Activated CD8-positive, alpha-beta memory T cell treated with anti-CD3 and anti-CD28 coated beads, Interleukin-2, amount 10 ng/mL, durations not matched to agents 7 days and 5 days (primary cell): ENCODE results near the gene ADISSP. TPM values are rescaled to one million over a fixed set of nuclear protein-coding genes. Genes with fewer than 3 reads are reported as not detected.
A peak's percentile ranks its signal among the peaks of the same experiment; 100 is the strongest.

Experiments
- ATAC-seq: fragments of 150-1000 bp; cut with Tn5 transposase; one replicate; pipeline ENCODE4 v1.10.0; 2021; ENCODE audit warnings: moderate library complexity
- CTCF ChIA-PET: fragments of 350-600 bp; sonication (Branson Sonifier 250); formaldehyde crosslinking; loops from one replicate; lab custom pipeline; 2021; ENCODE audit warnings: antibody characterized with exemption; lab: Charles Lee
- DNase-seq: peaks from one replicate; pipeline ENCODE4 v3.0.0-alpha.2; 2020
- H3K27ac Mint-ChIP-seq: one replicate; pipeline ENCODE4 v1.8.0; 2021; ENCODE audit warnings: mild to moderate bottlenecking, mixed read lengths
- H3K27me3 Mint-ChIP-seq: one replicate; pipeline ENCODE4 v1.8.0; 2021; ENCODE audit warnings: mixed read lengths
- H3K36me3 Mint-ChIP-seq: one replicate; pipeline ENCODE4 v1.8.0; 2021; ENCODE audit warnings: mild to moderate bottlenecking, mixed read lengths
- H3K4me1 Mint-ChIP-seq: one replicate; pipeline ENCODE4 v1.8.0; 2021; ENCODE audit warnings: mixed read lengths
- H3K4me3 Mint-ChIP-seq: one replicate; pipeline ENCODE4 v1.8.0; 2021; ENCODE audit warnings: mild to moderate bottlenecking, moderate library complexity, mixed read lengths
- H3K9me3 Mint-ChIP-seq: one replicate; pipeline ENCODE4 v1.8.0; 2022; ENCODE audit warnings: low read depth, mixed read lengths
- total RNA-seq, 2 experiments: library from RNA; stranded (reverse); gene quantifications; one replicate each; pipeline ENCODE4 v1.2.3, GENCODE V29; 2021

ADISSP gene
- total RNA-seq: 10 to 100 TPM; 32.5 to 37.0 TPM

- peak within 1 kb of the TSS; percentile 84 for H3K4me3 Mint-ChIP-seq
- H3K36me3 Mint-ChIP-seq: no peaks in the 10 kb centered on the region
- H3K27ac Mint-ChIP-seq: peak within 1 kb of the TSS; percentile 88
- H3K9me3 Mint-ChIP-seq: no peaks in the 10 kb centered on the region
- CTCF ChIA-PET: interaction anchor here (0.8 to 8.0 kb wide), 25 partner anchors 8 to 324 kb away, joined by 3 to 80 read pairs (median 4); partner anchors contain the start of genes AP5S1, CENPB and SPEF1
- peaks cover 23% of the 10 kb centered on the region for H3K4me1 Mint-ChIP-seq
- H3K27me3 Mint-ChIP-seq: peaks cover 9% of the 10 kb centered on the region
- peak; percentile 94 for ATAC-seq
- peak; percentile 99 for DNase-seq
Measured at GRCh38 chr20:3767427-3768341, at the start of gene ADISSP. TSS of gene ADISSP (minus strand) at chr20:3767753. CDS start at chr20:3760100, 7,653 bp downstream.

- H3K36me3 Mint-ChIP-seq: peaks cover 3% of the 10 kb centered on the region
- no peaks in the 10 kb centered on the region for H3K9me3 Mint-ChIP-seq
- H3K27ac Mint-ChIP-seq: peak overlapping the region; percentile 93
- H3K4me3 Mint-ChIP-seq: peak overlapping the region; percentile 58
- ATAC-seq (peak; percentile 22), DNase-seq (peak; percentile 87)
- CTCF ChIA-PET: interaction anchor here (1.0 to 6.4 kb wide), 6 partner anchors 15 to 257 kb away, joined by 3 to 51 read pairs (median 3); partner anchors contain the start of gene CDC25B
- no peaks in the 10 kb centered on the region for H3K27me3 Mint-ChIP-seq
- H3K4me1 Mint-ChIP-seq: peaks cover 77% of the 10 kb centered on the region
Measured at GRCh38 chr20:3815703-3816315, 48.3 kb upstream of the ADISSP start.

DNA sequence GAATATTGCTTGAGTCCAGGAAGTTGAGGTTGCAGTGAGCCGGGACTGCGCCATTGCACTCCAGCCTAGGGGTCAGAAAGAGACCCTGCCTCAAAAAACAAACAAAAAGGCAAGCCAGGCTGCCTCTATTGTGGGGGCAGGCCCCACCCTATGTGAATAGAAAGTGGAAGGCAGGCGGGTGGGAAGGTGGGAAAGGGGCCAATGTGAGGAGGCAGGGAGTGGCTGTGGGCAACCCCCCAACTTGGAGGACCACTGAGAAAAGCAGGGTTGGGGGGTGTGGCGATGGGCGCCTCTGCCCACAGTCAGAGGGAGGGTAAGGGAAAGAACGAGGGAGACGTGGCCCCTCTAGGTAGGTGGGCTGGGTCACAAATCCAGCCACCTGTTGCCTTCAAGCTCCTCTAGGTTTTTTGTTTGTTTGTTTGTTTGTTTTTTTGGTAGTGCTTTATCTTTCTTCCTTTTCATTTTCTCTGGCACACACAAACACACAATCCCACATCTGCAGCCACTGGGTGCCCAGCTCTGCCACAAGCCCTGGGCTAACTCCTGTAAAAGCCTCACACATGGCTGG, 47.5 kb upstream of the ADISSP start:
- H3K36me3 Mint-ChIP-seq: peaks cover 3% of the 10 kb centered on the region
- DNase-seq (no peak), ATAC-seq (no peak)
- H3K4me1 Mint-ChIP-seq: peaks cover 84% of the 10 kb centered on the region
- H3K9me3 Mint-ChIP-seq: no peaks in the 10 kb centered on the region
- no peaks in the 10 kb centered on the region for H3K27me3 Mint-ChIP-seq
- CTCF ChIA-PET: interaction anchor here (0.7 to 6.4 kb wide), 4 partner anchors 14 to 47 kb away, joined by 3 to 51 read pairs (median 10); partner anchors contain the start of genes ADISSP and CDC25B
- no peak overlapping the region for H3K4me3 Mint-ChIP-seq
- H3K27ac Mint-ChIP-seq: peak overlapping the region; percentile 93

DNA sequence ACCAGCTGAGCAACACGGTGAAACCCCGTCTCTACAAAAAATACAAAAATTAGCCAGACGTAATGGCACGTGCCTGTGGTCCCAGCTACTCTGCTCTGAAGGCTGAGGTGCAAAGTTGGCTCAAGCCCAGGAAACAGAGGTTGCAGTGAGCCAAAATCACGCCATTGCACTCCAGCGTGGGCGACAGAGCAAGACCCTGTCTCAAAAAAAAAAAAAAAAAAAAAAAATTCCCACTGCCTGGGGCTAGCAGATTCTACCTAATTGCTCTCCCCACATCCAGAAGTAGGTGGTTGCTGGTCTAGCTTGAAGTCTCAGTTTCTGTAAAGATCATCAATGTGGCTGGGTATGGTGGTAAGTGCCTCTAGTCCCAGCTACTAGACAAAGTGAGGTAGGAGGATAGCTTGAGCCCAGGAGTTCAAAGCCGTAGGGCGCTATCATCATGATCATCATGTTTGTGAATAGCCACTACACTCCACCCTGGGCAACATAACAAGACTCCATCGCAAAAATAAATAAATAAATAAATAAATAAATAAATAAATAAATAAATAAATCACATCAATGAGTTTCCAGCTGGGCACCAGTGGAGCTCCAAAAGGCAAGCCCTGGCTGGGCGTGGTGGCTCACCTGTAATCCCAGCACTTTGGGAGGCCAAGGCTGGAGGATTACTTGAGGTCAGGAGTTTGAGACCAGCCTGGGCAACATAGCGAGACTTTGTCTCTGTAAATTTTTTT, 46.5 kb upstream of the ADISSP start:
- ATAC-seq: no peak
- peak overlapping the region; percentile 98 for H3K27ac Mint-ChIP-seq
- H3K27me3 Mint-ChIP-seq: no peaks in the 10 kb centered on the region
- no peaks in the 10 kb centered on the region for H3K9me3 Mint-ChIP-seq
- H3K36me3 Mint-ChIP-seq: peaks cover 3% of the 10 kb centered on the region
- CTCF ChIA-PET: interaction anchor here (0.8 to 3.4 kb wide), 5 partner anchors 14 to 79 kb away, joined by 3 to 16 read pairs (median 3); partner anchors contain the start of gene CDC25B
- no peak overlapping the region for H3K4me3 Mint-ChIP-seq
- H3K4me1 Mint-ChIP-seq: peaks cover 77% of the 10 kb centered on the region
- DNase-seq: peak; percentile 53

DNA sequence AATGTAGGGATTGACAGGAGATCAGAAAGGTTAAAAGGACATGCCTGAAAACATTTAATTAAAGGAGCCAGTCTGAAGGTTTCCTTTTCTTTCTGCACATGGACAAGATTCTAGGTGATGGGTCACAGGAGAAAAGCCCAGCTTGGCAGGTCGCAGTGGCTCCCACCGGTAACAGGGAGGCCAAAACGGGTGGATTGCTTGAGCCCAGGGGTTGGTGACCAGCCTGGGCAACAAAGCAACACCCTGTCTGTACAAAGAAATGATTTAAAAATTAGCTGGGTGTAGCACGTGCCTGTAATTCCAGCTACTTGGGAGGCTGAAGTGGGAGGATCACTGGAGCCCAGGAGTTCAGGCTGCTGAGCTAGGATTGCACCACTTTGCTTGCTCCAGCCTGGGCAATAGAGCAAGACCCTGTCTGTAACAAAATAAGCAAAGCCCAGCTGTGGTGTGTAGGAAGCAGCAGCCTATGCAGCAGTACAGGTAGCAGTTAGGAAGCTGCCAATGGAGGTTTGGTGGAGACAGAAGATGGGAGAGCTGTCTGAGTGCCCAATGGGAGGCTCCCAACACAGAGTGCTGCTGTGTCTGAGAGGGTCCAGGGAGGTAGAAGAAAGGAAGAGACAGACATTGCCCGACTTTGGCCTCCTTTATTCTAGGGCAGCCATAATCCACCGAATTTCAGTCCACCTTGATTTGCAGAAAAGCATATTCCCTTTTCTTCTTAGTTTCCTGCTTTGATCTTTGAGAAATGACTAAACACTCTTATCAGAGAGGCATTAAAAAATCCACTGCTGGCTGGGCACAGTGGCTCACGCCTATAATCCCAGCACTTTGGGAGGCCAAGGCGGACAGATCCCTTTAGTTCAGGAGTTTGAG, 45.7 kb upstream of the ADISSP start:
- Mint-ChIP-seq H3K9me3 (no peaks in the 10 kb centered on the region), H3K36me3 (peaks cover 3% of the 10 kb centered on the region), H3K4me1 (peaks cover 70% of the 10 kb centered on the region), H3K27ac (peak overlapping the region; percentile 98), H3K27me3 (no peaks in the 10 kb centered on the region), H3K4me3 (no peak overlapping the region)
- ATAC-seq: no peak
- DNase-seq: no peak
- CTCF ChIA-PET: interaction anchor here (0.8 to 3.4 kb wide), 5 partner anchors 13 to 80 kb away, joined by 3 to 16 read pairs (median 3); partner anchors contain the start of gene CDC25B

GRCh38 chr20:3812259-3812681, 44.7 kb upstream of the ADISSP start:
- CTCF ChIA-PET: interaction anchor here (1.0 to 3.4 kb wide), 2 partner anchors 9 to 17 kb away, joined by 10 to 16 read pairs; partner anchors contain the start of genes AP5S1 and CDC25B
- H3K36me3 Mint-ChIP-seq: peaks cover 3% of the 10 kb centered on the region
- peak overlapping the region; percentile 69 for H3K4me3 Mint-ChIP-seq
- H3K9me3 Mint-ChIP-seq: no peaks in the 10 kb centered on the region
- peaks cover 69% of the 10 kb centered on the region for H3K4me1 Mint-ChIP-seq
- DNase-seq (no peak), ATAC-seq (no peak)
- no peaks in the 10 kb centered on the region for H3K27me3 Mint-ChIP-seq
- H3K27ac Mint-ChIP-seq: peak overlapping the region; percentile 98

GRCh38 chr20:3811467-3812258, 44.1 kb upstream of the ADISSP start:
- no peaks in the 10 kb centered on the region for H3K27me3 Mint-ChIP-seq
- H3K4me3 Mint-ChIP-seq: peak overlapping the region; percentile 69
- H3K36me3 Mint-ChIP-seq: peaks cover 5% of the 10 kb centered on the region
- H3K4me1 Mint-ChIP-seq: peaks cover 71% of the 10 kb centered on the region
- peak overlapping the region; percentile 98 for H3K27ac Mint-ChIP-seq
- H3K9me3 Mint-ChIP-seq: no peaks in the 10 kb centered on the region
- DNase-seq: peak; percentile 93
- ATAC-seq: peak; percentile 80
- CTCF ChIA-PET: interaction anchor here (0.8 to 3.4 kb wide), 8 partner anchors 8 to 54 kb away, joined by 3 to 16 read pairs (median 5); partner anchors contain the start of genes AP5S1 and CDC25B

GRCh38 chr20:3808544-3808943, 41.0 kb upstream of the ADISSP start:
- Mint-ChIP-seq H3K4me1 (peaks cover 65% of the 10 kb centered on the region), H3K36me3 (peaks cover 31% of the 10 kb centered on the region), H3K27me3 (no peaks in the 10 kb centered on the region), H3K27ac (no peak overlapping the region), H3K4me3 (no peak overlapping the region), H3K9me3 (no peaks in the 10 kb centered on the region)
- CTCF ChIA-PET: no interaction called here
- ATAC-seq: no peak
- no peak for DNase-seq

DNA sequence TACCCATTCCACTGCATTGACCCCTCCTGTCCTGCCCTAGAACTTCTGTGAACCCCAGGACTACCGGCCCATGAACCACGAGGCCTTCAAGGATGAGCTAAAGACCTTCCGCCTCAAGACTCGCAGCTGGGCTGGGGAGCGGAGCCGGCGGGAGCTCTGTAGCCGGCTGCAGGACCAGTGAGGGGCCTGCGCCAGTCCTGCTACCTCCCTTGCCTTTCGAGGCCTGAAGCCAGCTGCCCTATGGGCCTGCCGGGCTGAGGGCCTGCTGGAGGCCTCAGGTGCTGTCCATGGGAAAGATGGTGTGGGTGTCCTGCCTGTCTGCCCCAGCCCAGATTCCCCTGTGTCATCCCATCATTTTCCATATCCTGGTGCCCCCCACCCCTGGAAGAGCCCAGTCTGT, 37.2 kb upstream of the ADISSP start:
- H3K4me3 Mint-ChIP-seq: no peak overlapping the region
- CTCF ChIA-PET: interaction anchor here (1.3 kb wide), 1 partner anchor 17 kb away, joined by 3 read pairs; no protein-coding TSS in a partner anchor
- no peaks in the 10 kb centered on the region for H3K27me3 Mint-ChIP-seq
- ATAC-seq (no peak), DNase-seq (no peak)
- H3K27ac Mint-ChIP-seq: peak overlapping the region; percentile 1
- peaks cover 52% of the 10 kb centered on the region for H3K4me1 Mint-ChIP-seq
- H3K36me3 Mint-ChIP-seq: peaks cover 62% of the 10 kb centered on the region
- H3K9me3 Mint-ChIP-seq: no peaks in the 10 kb centered on the region

GRCh38 chr20:3804254-3804751, 36.8 kb upstream of the ADISSP start:
- DNase-seq (no peak), ATAC-seq (no peak)
- Mint-ChIP-seq H3K36me3 (peaks cover 66% of the 10 kb centered on the region), H3K27ac (peak overlapping the region; percentile 2), H3K4me3 (no peak overlapping the region), H3K9me3 (no peaks in the 10 kb centered on the region), H3K27me3 (no peaks in the 10 kb centered on the region), H3K4me1 (peaks cover 57% of the 10 kb centered on the region)
- CTCF ChIA-PET: interaction anchor here (1.3 kb wide), 1 partner anchor 17 kb away, joined by 3 read pairs; no protein-coding TSS in a partner anchor

DNA sequence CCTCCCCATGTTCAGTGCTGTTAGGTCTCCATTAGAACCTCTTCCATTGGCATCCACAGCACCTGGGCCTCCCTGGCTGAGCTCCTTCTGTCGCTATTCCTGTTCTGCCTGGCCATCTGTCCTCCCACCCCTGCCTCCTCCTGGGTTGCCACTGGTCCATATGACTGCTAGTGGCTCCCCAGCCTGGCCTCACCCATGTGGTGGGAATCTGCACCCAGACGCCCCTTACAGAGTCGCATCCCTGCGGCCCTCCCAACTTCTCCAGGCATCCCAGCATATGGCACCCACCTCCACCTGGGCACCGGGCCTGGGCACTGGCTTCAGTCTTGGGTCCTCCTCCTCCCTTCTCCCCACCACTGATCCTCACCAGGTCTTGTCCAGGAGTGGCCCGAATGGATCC, 36.3 kb upstream of the ADISSP start:
- Mint-ChIP-seq H3K27ac (peak overlapping the region; percentile 25), H3K4me3 (no peak overlapping the region), H3K36me3 (peaks cover 70% of the 10 kb centered on the region), H3K27me3 (no peaks in the 10 kb centered on the region), H3K9me3 (no peaks in the 10 kb centered on the region), H3K4me1 (peaks cover 61% of the 10 kb centered on the region)
- no peak for ATAC-seq
- CTCF ChIA-PET: no interaction called here
- DNase-seq: no peak
